ENCODE results near the gene RENBP.

- no peak for TF ChIP-seq CTCF (IDR thresholded peaks at IDR 0.05; ENCODE audit: low read depth, low read length, missing input control)
- TF ChIP-seq REST (IDR thresholded peaks at IDR 0.05), result no peak
- no peak for TF ChIP-seq JUND (IDR thresholded peaks at IDR 0.05)
Measured at GRCh38 chrX:153948847-153949805, 4.7 kb upstream of the RENBP start.

Data from liver (tissue), 3 donors.